Activated CD8-positive, alpha-beta memory T cell treated with anti-CD3 and anti-CD28 coated beads for 48 hours (primary cell): ENCODE data around the gene MSLN.
"Not testable (repeated sequence)": the region's sequence is repeated elsewhere in the genome, so short reads cannot be mapped to it uniquely, and the experiment has no call there.

Source experiments
- DNase-seq, 3 experiments: peaks; one replicate each; pipeline ENCODE4 v3.0.0-alpha.2; 2020; ENCODE audit warnings: low read depth in 2 of 3, low spot score in 2 of 3

MSLN gene

DNA sequence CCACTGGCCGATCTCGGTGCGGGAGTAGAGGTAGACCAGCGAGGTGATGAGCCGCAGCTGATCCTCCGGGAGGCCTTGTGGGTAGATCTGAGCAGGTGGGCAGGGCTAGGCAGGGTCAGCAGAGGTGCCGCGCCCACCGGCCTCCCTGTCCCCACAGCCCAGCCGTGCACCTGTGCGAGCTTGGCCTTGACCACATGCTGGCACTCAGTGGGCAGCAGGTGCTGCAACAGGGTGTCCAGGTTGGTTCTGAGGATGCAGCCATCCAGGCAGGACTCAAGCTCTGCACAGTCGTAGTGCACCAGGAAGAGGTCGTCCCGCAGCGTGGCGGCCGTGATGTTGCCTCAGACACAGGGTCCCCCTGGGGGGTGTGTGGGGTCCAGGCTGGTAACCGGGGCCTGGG is 12.4 kb downstream of the MSLN start:
- DNase-seq, result no peak

DNA sequence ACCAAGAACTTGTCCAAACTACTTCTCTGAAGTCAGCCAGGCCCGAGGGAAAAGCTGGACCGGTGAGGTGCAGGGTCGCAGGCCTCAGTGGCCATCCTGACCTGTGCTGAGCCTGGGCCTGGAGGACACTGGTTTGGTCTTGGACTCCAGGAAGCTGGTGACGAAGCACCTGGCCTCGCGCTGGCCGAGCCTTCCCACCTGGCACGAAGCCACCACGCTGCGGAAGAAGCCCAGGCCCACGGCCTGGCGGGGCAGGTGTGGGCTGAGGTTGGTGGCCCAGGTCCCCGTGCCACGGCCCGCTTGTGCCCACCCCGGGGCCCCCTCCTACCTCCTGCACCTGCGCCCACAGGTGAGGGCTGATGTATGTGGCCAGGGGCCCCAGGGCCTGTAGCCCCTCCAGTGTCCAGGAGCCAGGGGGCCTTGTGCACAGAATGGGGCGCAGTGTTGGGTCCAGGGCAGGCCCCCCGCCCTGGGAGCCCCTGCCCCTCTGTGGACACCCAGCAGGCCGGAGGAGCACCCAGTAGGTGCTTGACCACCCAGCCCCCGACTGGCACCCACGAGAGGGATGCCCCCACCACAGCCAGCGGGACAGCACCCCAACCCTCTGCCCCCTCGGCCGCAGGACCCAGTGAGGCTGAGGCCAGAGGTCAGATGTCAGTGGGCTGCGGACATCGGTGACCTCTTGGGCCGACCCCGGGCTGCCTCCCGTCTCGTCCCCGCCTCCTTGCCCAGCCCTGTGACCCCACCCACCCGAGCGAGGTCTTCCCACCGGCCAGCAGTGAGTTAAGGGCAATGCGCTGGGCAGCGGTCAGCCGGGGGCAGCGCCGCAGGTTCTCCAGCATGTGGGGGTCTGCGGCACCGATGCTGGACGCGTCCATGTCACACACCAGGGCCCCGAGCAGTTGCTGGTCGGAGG is 13.8 kb downstream of the MSLN start:
- DNase-seq, result no peak

DNA sequence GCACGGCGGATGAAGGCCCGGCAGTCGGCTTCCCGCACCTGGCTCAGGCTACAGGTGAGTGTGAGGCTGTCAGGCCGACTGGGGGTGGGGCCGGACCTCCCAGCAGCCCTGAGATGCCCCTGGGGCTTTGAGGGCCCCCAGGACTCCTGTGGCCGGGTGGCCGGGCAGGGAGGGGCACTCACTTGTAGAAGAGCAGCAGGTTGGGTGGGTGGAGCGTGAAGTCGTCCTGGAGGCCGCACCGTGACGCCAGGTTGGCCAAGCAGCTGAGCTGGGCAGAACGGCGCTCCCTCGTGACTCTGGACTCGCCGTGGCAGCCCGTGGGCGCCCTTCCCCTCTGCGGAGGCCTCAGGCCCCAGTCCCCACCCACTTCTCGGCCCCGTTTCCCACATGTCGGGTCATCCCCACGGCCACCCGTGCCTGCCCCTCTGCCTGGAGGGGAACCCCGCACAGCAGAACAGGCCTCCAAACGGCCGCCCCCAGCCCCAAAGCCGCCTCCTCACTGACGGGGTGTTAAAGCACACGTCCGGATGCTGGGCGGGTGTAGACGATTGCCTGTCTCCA is 14.8 kb downstream of the MSLN start:
- DNase-seq, result no peak

DNA sequence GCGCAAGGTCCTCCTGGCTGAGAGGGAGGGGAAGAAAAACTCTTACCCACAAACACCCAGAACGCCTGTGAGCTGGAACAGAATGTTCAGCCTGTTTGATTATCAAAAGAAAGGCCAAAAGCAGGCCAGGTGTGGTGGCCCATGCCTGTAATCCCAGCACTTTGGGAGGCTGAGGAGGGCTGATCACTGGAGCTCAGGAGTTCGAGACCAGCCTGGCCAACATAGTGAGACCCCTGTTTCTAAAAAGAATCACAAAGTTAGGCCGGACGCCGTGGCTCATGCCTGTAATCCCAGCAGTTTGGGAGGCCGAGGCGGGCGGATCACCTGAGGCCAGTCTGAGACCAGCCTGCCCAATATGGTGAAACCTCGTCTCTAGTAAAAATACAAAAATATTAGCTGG is 15.8 kb downstream of the MSLN start:
- DNase-seq, result not testable (repeated sequence)

DNA sequence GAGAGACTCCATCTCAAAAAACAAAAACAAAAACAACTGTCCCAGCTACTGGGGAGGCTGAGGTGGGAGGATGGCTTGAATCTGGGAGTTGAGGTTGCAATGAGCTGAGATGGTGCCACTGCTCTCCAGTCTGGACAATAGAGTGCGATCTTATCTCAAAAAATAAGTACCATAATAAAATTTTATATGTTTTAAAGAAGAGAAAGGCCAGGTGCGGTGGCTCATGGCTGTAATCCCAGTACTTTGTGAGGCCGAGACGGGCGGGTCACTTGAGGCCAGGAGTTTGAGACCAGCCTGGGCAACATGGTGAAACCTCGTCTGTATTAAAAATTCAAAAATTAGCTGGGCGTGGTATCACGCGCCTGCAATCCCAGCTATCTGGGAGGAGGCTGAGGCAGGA is 16.3 kb downstream of the MSLN start:
- no peak for DNase-seq

DNA sequence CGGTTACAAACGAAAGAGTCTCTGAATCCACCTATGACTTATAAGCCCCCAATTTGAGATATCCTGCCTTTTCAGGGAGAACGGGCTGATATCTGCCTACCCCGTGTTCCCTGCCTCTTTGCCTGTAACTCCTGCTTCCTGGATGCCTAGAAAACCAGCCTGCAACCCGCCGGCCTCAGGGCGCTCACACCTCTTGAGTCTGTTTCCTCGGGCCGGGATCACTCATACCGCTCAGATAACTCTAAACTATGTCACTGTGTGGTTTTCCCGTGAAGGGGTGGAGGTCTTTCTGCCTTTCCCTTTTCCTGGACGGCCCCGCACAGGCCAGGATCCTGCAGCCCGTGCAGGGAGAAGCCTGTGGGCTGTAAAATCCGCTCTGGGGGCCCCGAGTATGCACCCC is 17.3 kb downstream of the MSLN start:
- no peak for DNase-seq

DNA sequence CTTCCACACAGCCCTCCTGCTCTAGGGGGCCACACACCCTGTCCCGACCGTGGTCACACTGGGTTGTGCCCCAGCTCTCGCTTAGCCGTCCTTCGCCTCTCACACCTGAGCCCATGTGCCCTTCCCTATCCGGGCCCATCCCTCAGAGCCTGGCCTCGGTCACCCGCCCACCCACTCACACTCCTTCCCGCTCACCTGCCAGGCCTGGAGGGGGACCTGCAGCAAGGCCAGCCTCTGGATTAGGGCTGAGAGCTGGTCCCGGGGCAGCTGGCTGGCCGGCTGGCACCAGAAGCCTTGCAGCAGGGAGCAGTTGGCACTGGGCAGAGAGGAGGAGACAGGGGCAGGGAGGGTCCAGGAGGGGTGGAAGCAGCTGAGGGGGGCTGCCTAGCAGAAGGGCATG is 17.9 kb downstream of the MSLN start:
- DNase-seq, result no peak

DNA sequence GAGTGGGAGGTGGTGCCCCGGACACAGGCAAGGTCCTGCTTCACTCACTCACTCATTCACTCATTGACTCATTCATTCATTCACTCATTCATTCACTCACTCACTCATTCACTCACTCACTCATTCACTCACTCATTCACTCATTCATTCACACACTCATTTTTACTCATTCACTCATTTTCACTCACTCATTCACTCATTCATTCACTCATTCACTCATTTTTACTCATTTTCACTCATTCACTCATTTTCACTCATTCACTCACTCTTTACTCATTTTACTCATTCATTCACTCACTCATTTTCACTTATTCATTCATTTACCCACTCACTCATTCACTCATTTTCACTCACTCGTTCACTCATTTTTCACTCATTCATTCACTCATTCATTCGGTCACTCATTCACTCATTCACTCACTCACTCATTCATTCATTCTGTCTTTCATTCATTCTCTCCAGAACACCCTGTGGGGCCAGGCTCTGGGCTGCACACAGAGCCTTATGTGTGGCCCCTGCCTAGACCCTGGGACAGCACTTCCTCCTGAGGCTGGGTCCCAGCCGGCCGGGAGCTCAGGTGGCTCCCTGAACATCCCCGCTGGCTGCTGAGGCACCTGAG is 18.5 kb downstream of the MSLN start:
- DNase-seq, result no peak

DNA sequence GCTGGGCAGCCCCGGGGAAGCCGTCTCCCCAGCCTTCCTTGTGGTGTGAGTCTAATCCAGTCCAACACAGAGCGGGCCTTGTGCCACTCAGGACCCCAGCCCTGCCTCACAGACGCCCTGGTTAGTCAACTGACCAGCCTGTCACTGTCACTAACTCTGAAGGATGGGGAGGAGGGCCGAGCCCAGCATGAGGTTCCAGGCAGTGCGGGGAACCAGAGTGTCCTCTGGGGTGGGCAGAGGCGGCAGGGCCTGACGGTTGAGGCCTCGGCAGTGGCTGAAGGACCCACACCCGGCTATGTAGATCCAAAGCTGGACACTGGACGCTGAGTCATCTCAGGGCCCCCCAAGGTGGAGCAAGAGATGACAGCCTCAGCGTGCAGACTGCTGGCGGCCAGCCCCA is 19.0 kb downstream of the MSLN start:
- DNase-seq, result no peak

DNA sequence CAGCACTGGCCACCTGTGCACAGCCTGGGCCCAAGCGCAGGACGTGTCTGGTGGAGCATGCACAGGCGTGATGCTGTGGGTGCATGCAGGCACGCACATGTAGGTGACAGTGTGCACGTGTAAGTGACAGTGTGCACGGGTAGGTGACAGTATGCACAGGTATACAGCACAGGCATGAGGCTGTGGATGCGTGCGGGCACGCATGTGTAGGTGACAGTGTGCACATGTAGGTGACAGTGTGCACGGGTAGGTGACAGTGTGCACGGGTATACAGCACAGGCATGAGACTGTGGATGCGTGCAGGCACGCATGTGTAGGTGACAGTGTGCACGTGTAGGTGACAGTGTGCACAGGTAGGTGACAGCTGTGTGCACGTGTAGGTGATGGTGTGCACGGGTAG is 19.8 kb downstream of the MSLN start:
- no peak for DNase-seq

DNA sequence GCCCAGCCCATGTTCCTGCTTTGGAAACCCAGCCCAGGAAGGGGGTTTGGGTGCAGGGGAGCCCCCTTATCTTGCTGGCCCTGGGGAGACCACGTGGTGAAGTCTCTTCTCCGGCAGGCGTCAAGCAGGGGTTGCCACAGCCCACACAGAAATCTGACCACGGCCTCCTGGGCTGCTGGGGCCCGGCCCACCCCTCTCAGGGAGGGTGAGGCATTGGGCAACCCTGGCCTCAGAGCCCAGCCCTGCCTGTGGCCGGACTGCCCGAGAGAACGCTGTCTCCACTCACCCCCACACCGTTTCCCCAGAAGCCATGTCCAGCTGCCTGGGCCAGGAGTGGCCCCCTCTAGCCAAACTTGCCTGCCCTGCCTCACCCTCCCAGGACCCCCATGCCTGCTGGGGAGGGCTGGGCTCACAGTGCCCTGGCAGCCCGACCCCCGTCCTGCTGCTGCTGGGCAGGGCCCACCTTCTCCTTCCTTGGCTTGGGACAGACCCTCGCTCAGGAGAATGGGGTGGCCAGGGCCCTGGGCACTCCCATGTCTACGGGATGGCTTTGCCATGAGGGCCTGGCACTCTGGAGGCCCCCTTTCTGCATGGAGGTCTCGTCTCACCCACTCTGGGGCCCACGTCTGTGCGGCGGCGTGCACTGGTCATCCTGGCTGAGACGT is 20.9 kb downstream of the MSLN start:
- no peak for DNase-seq

DNA sequence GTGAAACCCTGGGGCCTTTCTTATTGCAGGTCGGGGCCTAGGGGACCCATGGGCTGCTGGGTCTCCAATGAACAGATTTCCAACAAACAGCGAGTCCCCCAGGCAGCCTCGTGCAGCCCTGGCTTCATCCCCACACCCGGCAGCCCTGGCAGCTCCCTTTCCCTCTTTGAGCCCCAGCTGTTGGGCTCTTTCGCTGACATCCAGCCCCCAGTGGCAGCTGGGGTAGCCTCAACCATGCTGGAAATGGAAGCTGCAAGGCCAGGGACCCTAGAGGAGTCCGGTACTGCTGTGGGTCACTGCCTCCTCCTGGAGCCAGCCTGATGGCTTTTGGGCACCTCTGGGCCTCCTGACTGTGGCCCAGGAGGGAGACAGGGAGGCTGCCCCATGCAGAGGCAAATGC is 21.7 kb downstream of the MSLN start:
- no peak for DNase-seq

DNA sequence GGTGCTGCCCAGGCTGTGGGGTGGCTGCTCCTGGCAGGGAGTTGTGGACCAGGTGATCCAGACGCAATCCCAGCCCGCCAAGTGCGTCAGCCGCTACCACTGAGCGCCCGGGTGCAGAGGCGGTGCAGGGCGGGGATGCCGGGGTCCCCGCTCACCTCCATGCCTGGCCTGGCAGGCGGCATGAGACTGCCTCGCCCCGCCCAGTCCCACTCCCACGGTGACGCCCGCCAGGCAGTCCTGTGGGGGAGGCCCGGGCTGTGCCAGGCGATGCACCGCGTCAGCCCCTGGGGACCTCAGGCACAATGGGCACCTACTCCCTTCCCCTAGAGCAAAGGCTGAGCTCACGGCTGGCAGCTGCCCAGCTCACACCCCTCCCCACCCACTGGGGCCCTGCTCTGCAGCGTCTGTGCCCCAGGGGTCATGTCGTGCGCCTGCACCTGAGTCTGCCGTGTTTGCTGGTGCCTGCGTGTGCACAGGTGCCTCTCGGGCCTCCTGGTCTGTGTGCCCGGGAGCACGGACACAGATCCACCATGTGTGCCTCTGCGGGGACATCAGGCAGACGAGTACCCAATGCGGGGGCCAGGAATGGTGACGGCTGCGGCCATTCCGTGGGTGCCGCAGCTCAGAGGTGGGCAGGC is 22.4 kb downstream of the MSLN start:
- DNase-seq, result no peak

DNA sequence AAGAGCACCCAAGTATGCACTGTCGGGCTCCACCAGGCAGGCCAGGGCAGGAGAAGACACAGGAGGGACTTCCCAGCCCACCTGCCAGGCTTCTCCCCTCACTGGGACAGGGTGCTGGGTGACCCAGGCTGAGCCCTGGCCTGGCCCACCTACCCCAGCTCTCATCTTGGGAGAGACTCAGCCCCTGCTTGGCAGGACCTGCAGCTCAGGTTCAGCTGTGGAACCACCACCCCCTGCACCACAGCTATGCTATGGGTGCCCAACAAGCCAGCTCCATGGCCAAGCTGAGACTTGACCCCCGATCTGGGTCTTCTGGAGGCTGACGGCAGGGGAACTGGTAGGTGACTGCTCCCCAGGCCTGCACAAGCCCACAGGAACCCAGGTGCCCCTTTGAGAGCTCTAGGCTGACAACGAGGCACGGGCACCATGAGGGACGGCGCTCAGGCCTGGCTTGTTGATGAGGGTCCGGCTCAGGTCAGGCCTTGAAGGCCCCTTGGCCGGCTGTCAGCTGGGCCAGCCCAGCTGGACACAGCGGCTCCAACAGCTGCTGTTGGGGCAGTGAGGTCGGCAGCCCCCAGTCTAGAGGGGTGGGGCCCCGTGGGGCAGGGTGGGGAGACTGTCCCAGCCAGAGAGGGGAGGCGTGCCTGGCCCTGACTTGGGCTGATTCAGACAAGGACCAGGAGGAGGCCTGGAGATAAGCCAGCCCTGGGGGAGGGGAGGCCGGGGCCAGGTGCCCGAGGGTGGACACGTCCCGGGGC is 23.0 kb downstream of the MSLN start:
- DNase-seq, result no peak

DNA sequence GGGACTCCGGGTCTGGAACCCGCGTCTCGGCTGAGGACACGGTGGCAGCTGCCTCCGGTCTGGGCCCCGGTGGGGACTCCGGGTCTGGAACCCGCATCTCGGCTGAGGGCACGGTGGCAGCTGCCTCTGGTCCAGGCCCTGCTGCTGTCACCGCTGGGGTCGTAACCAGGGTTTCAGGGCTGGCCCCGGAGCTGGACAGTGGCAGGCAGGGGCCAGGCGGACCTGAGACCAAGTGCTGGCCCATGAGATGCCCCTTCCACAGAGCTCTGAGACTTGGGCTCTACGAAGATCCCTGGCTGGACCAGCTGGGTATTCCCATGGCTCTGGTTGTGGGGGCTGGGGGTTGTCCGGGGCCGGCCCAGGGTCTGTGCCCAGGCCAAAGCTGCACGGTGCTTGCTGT is 23.9 kb downstream of the MSLN start:
- DNase-seq, result no peak

DNA sequence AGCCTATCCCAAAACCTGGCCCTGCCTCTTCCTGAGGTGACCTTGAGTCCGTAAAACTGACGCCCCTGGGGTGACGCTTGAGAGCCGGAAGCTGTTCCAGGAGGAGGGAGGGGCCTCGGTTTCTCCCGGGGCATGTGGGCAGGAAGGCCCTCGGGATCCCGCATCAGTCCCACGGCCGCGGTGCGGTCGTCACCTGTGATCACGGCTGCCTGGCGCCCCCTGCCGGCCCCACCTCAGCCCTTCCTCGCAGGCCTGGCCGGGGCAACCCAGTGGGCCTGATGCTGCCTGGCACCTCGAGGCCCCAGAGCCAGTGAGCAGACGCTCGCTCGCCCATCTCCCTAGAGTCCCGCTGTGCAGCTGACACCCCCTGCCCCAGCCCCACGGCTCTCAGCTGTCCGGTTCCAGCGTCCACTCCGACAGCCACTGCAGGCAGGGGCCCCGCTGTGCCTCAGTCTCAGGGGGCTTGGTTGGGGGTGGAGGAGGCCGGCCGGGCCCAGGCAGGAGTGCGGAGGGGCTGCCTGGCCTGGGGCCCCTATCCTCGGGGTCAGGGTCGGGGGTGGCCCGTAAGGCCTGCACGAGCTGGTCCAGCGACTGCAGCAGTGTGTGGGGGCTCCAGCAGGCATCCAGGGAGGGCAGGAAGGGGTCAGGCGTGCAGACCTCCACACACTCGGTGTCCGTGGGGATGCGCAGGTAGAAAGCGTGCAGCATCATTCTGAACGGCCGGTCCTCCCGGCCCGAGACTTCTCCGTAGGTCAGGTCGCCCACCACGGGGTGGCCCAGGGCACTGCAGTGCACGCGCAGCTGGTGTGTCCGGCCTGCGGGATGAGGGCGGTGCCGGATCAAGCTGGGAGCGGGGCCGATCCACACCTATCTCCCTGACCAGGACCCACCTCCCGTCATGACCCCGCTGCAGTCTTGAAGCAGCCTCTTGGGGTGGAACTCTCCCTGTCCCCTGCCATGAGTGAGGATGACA is 25.3 kb downstream of the MSLN start:
- peak; percentile 49 to 68 (median 61) for DNase-seq

DNA sequence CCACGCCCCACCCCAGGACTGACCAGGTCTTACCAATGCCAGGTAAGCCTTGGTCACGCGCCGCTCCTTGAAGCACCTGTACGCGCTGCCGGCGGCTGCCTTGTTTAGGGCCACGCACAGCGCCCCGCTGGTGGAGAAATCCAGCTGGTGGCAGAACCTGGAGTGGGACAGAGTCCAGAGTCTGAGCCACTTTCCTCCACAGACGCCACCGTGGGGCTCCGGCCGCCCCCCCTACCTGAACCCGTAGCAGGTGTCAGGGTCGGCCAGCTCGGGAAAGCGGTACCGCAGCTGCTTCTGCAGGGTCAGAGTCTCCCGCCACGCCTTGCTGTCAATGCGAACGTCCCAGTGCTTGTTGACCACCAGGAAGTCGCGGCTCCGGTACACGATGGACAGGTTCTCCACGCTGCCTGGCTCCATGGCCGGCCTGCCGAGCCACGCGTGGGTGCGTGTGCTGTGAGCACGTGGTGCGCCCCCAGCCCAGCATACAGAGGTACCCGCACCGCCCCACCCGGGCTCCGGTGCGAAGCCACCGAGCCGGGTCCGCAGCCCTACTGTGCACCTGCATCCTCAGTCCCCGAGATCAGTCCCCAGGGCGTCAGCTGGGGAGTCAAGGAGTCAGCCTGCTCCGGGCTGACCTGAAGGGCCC is 26.9 kb downstream of the MSLN start:
- DNase-seq, result no peak

DNA sequence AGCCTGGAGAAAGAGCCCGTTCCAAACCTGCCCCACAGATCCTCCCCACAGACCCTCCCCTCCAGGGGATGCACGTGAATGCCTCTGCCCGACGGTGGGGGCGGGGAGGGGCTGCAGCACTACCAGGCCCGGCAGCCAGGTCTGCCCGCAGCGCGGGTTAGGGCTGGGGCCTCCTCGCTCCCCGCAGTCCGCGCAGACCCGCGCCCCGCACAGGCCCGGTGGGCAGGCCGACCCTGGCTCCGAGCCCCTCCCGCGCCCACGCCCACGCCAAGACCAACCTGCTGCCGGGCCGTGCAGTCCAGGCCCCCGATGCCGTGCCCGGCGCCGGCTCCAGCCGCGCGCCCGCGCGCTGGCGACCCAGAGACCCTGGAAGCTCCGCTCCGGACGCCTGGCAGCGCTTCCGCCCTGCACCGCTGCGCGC is 27.5 kb downstream of the MSLN start, which contains the start of gene RPUSD1:
TSS of gene RPUSD1 (minus strand) at position 404 of the 421 bp plus-strand sequence. CDS start 644 bp downstream, outside the sequence.
- DNase-seq, result no peak
